HG03103 (cell line): ENCODE measurements around the gene MRPS15.

Experiments
- ATAC-seq: cut with Tn5 transposase; IDR thresholded peaks from one replicate; pipeline ENCODE4 v1.9.1; 2021; ENCODE audit warnings: low read depth; ENCODE audit not compliant: unreplicated experiment

The MRPS15 gene

GRCh38 chr1:36432616-36433015 is 31.6 kb downstream of the MRPS15 start:
- no peak for ATAC-seq

GRCh38 chr1:36425791-36426190 is 38.4 kb downstream of the MRPS15 start:
- ATAC-seq, result no peak

DNA sequence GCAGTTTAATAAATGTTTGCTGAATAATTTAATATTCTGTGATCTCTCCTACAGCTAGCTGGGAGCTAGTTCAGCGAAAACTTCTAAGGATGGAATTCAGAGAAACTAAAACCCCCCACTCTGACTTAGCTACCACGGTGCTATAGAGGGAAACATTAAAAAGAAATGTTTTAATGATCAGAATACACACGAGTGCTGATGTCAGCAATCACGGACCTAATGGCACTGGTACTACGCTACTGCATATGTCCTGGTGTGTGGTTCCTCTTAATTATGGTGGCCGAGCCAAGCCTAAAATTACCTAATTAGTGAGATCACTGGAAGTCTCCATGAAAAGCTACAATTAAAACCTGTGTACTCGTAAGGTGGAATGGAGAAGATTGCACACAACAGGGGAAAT is 42.5 kb downstream of the MRPS15 start:
- ATAC-seq, result no peak

GRCh38 chr1:36420836-36421317 is 43.3 kb downstream of the MRPS15 start:
- no peak for ATAC-seq

GRCh38 chr1:36420409-36420808 is 43.8 kb downstream of the MRPS15 start:
- ATAC-seq, result no peak

GRCh38 chr1:36419569-36419968 is 44.6 kb downstream of the MRPS15 start:
- ATAC-seq, result no peak

DNA sequence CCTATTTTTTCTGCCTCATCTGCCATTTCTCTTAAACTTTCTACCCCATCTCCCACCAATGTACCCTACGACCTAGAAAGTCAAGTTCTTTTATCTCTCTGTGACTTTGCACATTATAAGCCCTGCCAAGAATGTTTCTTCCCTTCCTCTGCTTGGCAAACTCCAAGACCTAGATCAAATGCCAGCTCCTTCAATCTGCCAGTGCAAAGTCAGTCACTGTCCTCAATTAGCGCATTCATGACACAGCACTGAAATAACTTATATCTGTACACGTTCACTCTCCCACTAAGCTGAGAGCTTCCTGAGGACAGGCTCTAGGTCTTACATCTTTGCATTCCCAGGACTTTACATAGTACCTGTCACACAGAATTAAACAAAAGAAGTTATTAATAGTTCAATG is 45.0 kb downstream of the MRPS15 start:
- no peak for ATAC-seq

- no peak for ATAC-seq
Observed at GRCh38 chr1:36417931-36418330, 46.3 kb downstream of the MRPS15 start.

- no peak for ATAC-seq
Observed at GRCh38 chr1:36415661-36416326, 48.4 kb downstream of the MRPS15 start.

GRCh38 chr1:36414384-36414783 is 49.8 kb downstream of the MRPS15 start:
- no peak for ATAC-seq

- no peak for ATAC-seq
Observed at GRCh38 chr1:36411674-36412648, 52.2 kb downstream of the MRPS15 start.

GRCh38 chr1:36408479-36408878 is 55.7 kb downstream of the MRPS15 start:
- no peak for ATAC-seq

- no peak for ATAC-seq
Observed at GRCh38 chr1:36406440-36406839, 57.7 kb downstream of the MRPS15 start.
